LHCN-M2 (cell line): Measurements from ENCODE around the gene PALB2. TPM values are rescaled to one million over a fixed set of nuclear protein-coding genes. Genes with fewer than 3 reads are reported as not detected.
"Not testable (repeated sequence)": the region's sequence is repeated elsewhere in the genome, so short reads cannot be mapped to it uniquely, and the experiment has no call there.

Experiments used
- DNase-seq: peaks from one replicate; pipeline ENCODE4 v3.0.0-alpha.2; 2012; ENCODE audit warnings: low read depth
- total RNA-seq: library from RNA; depleted of rRNA; stranded (reverse); fragments of >200 nt; gene quantifications from 2 replicates; pipeline ENCODE4 v1.2.3, GENCODE V29; 2014

The PALB2 gene
- total RNA-seq, 1 experiment from 2014 or later, result 21.7 TPM

- DNase-seq, result no peak
Measured at GRCh38 chr16:23650674-23651416, 9.7 kb upstream of the PALB2 start.

GRCh38 chr16:23642246-23642774 lies 1.2 kb upstream of the PALB2 start:
- no peak for DNase-seq

- no peak for DNase-seq
Measured at GRCh38 chr16:23640615-23640930, 537 bp downstream of the PALB2 start.

GRCh38 chr16:23635958-23636357 lies 5.2 kb downstream of the PALB2 start:
- no peak for DNase-seq

GRCh38 chr16:23634461-23635036 lies 6.6 kb downstream of the PALB2 start:
- no peak for DNase-seq

GRCh38 chr16:23631874-23632273 lies 9.2 kb downstream of the PALB2 start:
- DNase-seq, result not testable (repeated sequence)

- no peak for DNase-seq
Measured at GRCh38 chr16:23629516-23629915, 11.6 kb downstream of the PALB2 start.

- no peak for DNase-seq
Measured at GRCh38 chr16:23624092-23624491, 17.0 kb downstream of the PALB2 start.

GRCh38 chr16:23615805-23616204 lies 25.3 kb downstream of the PALB2 start:
- DNase-seq, result no peak

- DNase-seq, result no peak
Measured at GRCh38 chr16:23611936-23612335, 29.2 kb downstream of the PALB2 start.

- not testable (repeated sequence) for DNase-seq
Measured at GRCh38 chr16:23610905-23611304, 30.2 kb downstream of the PALB2 start.

- DNase-seq, result no peak
Measured at GRCh38 chr16:23609929-23610328, 31.2 kb downstream of the PALB2 start.

- peak; percentile 41 for DNase-seq
Measured at GRCh38 chr16:23608194-23608593, 32.9 kb downstream of the PALB2 start.

- peak; percentile 28 for DNase-seq
Measured at GRCh38 chr16:23607726-23608125, 33.4 kb downstream of the PALB2 start.

GRCh38 chr16:23597003-23597756 lies 43.9 kb downstream of the PALB2 start:
- DNase-seq, result peak; percentile 29

GRCh38 chr16:23595951-23596720 lies 45.0 kb downstream of the PALB2 start, which contains the start of gene NDUFAB1:
TSS of gene NDUFAB1 (minus strand) at chr16:23596316. CDS start at chr16:23596290, 26 bp downstream.
- DNase-seq, result peak; percentile 80

- DNase-seq, result no peak
Measured at GRCh38 chr16:23595246-23595950, 45.7 kb downstream of the PALB2 start.

- no peak for DNase-seq
Measured at GRCh38 chr16:23594186-23594585, 46.9 kb downstream of the PALB2 start.

- no peak for DNase-seq
Measured at GRCh38 chr16:23590181-23590580, 50.9 kb downstream of the PALB2 start.

- peak; percentile 32 for DNase-seq
Measured at GRCh38 chr16:23587726-23588125, 53.4 kb downstream of the PALB2 start.
